ENCODE data around the gene AKR1C2.
"Not testable (repeated sequence)": the region's sequence is repeated elsewhere in the genome, so short reads cannot be mapped to it uniquely, and the experiment has no call there.

The AKR1C2 gene

GRCh38 chr10:4956955-4957645, 46.6 kb downstream of the AKR1C2 start:
- not testable (repeated sequence) for DNase-seq (ENCODE audit: low read depth)

GRCh38 chr10:4956088-4956487, 47.6 kb downstream of the AKR1C2 start:
- not testable (repeated sequence) for DNase-seq (ENCODE audit: low read depth)

- DNase-seq (ENCODE audit: low read depth): no peak
Observed at GRCh38 chr10:4953405-4953804, 50.3 kb downstream of the AKR1C2 start.

- DNase-seq (ENCODE audit: low read depth): not testable (repeated sequence)
Observed at GRCh38 chr10:4951512-4952162, 52.0 kb downstream of the AKR1C2 start.

GRCh38 chr10:4947635-4948596, 55.7 kb downstream of the AKR1C2 start:
- no peak for DNase-seq (ENCODE audit: low read depth)

- DNase-seq (ENCODE audit: low read depth): no peak
Observed at GRCh38 chr10:4947039-4947634, 56.5 kb downstream of the AKR1C2 start.

- no peak for DNase-seq (ENCODE audit: low read depth)
Observed at GRCh38 chr10:4945766-4946717, 57.6 kb downstream of the AKR1C2 start.

GRCh38 chr10:4944841-4945240, 58.8 kb downstream of the AKR1C2 start:
- no peak for DNase-seq (ENCODE audit: low read depth)

- no peak for DNase-seq (ENCODE audit: low read depth)
Observed at GRCh38 chr10:4943821-4944220, 59.8 kb downstream of the AKR1C2 start.

- not testable (repeated sequence) for DNase-seq (ENCODE audit: low read depth)
Observed at GRCh38 chr10:4943416-4943815, 60.2 kb downstream of the AKR1C2 start.

- not testable (repeated sequence) for DNase-seq (ENCODE audit: low read depth)
Observed at GRCh38 chr10:4942931-4943330, 60.7 kb downstream of the AKR1C2 start.

- no peak for DNase-seq (ENCODE audit: low read depth)
Observed at GRCh38 chr10:4941540-4942330, 61.9 kb downstream of the AKR1C2 start.

- not testable (repeated sequence) for DNase-seq (ENCODE audit: low read depth)
Observed at GRCh38 chr10:4940909-4941308, 62.7 kb downstream of the AKR1C2 start.

GRCh38 chr10:4940073-4940428, 63.6 kb downstream of the AKR1C2 start:
- not testable (repeated sequence) for DNase-seq (ENCODE audit: low read depth)

GRCh38 chr10:4939224-4940072, 64.2 kb downstream of the AKR1C2 start:
- no peak for DNase-seq (ENCODE audit: low read depth)
